Activated naive CD4-positive, alpha-beta T cell treated with anti-CD3 and anti-CD28 coated beads for 36 hours (primary cell): ENCODE results near the gene ISX. TPM values are rescaled to one million over a fixed set of nuclear protein-coding genes. Genes with fewer than 3 reads are reported as not detected.

Experiments
- CTCF ChIA-PET: fragments of 350-600 bp; sonication (Branson Sonifier 250); formaldehyde crosslinking; loops from one replicate; lab custom pipeline; 2021; ENCODE audit warnings: antibody characterized with exemption; lab: Charles Lee
- DNase-seq: peaks from one replicate; pipeline ENCODE4 v3.0.0-alpha.2; 2020
- H3K27ac Mint-ChIP-seq: one replicate; pipeline ENCODE4 v1.8.0; 2021; ENCODE audit warnings: mild to moderate bottlenecking, mixed read lengths
- H3K27me3 Mint-ChIP-seq: one replicate; pipeline ENCODE4 v1.8.0; 2021; ENCODE audit warnings: low read depth, mixed read lengths
- H3K36me3 Mint-ChIP-seq: one replicate; pipeline ENCODE4 v1.8.0; 2021; ENCODE audit warnings: low read depth, mixed read lengths
- H3K4me1 Mint-ChIP-seq: one replicate; pipeline ENCODE4 v1.8.0; 2021; ENCODE audit warnings: low read depth, mixed read lengths
- H3K4me3 Mint-ChIP-seq: one replicate; pipeline ENCODE4 v1.8.0; 2021; ENCODE audit warnings: mild to moderate bottlenecking, moderate library complexity, mixed read lengths
- H3K9me3 Mint-ChIP-seq: one replicate; pipeline ENCODE4 v1.8.0; 2021; ENCODE audit warnings: mixed read lengths
- intact Hi-C: fragments of 100-400 bp; cut with micrococcal nuclease; formaldehyde crosslinking; loops from one replicate; pipeline ENCODE4 v1.15.1; 2023
- total RNA-seq, 2 experiments: library from RNA; stranded (reverse); gene quantifications; one replicate each; pipeline ENCODE4 v1.2.3, GENCODE V29; 2021

ISX gene
- total RNA-seq, 2 experiments from 2014 or later = not detected

DNA sequence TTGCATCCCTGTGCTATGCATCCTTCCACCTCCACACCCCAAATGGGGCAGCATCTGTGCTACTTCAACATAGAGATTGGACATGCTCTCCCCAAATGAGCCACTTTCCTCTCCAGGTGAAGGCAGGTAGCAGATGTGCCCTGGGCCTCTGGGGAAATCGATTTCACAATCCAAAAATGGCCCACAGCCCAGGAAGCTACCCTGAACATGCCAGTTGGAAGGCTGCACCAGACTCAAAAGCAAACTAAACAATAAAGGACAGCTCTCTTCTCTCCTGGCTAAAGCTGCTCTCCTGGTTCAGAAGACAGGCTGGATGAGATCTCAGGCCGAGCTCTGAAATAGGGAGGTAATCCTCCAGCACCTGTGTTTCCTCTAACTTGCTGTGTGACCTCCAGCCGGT is 19.7 kb downstream of the ISX start:
- Mint-ChIP-seq H3K9me3 (peaks cover 4% of the 10 kb centered on the region), H3K4me1 (no peaks in the 10 kb centered on the region), H3K4me3 (no peak overlapping the region), H3K27ac (no peak overlapping the region), H3K36me3 (no peaks in the 10 kb centered on the region), H3K27me3 (peaks cover 22% of the 10 kb centered on the region)
- intact Hi-C loops = no loop called here
- CTCF ChIA-PET = no interaction called here
- no peak for DNase-seq

DNA sequence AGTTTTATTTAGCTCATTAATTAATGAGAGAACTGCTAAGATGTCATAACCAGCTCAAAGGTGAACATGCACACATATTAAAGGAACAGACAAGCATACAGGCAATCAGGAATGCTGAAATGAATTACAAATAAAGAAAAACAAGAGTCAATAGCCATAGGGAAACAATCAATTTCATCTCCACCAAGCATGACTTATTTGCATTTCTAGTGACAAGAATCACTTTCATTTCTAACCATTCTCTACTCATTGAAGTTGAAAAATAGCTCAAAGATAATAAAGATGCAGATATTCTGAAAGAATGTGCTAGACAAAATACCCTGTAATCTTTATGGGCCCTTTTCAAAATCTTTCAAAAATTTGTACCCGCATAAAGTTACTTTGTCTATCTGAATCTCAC is 23.2 kb downstream of the ISX start:
- DNase-seq = no peak
- H3K4me1 Mint-ChIP-seq = no peaks in the 10 kb centered on the region
- no peak overlapping the region for H3K4me3 Mint-ChIP-seq
- no peak overlapping the region for H3K27ac Mint-ChIP-seq
- intact Hi-C loops = no loop called here
- H3K36me3 Mint-ChIP-seq = no peaks in the 10 kb centered on the region
- no peaks in the 10 kb centered on the region for H3K9me3 Mint-ChIP-seq
- peaks cover 21% of the 10 kb centered on the region for H3K27me3 Mint-ChIP-seq
- CTCF ChIA-PET = interaction anchor here (0.7 to 1.3 kb wide), 2 partner anchors 11 to 61 kb away, joined by 3 read pairs; no protein-coding TSS in a partner anchor

DNA sequence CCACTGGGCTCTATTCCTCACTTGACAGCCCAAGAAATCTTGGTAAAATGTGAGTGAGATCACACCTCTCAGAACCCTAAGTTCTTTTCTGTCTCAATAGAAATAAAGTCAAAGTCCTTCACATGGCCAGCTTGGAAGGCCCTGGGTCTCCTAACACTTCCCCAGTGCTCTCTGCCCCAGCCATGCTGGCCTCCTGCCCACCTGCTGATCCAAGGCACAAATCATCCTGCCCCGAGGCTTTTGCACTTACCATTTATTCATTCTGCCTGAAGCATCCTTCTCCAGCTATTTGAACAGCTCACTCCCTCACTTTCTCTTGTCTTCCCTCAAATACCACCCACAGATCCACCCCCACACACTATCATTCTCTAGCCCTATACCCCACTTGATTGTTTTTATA is 26.4 kb downstream of the ISX start:
- Mint-ChIP-seq H3K36me3 (no peaks in the 10 kb centered on the region), H3K4me3 (no peak overlapping the region), H3K4me1 (no peaks in the 10 kb centered on the region), H3K27me3 (peaks cover 20% of the 10 kb centered on the region), H3K9me3 (no peaks in the 10 kb centered on the region), H3K27ac (no peak overlapping the region)
- intact Hi-C loops = no loop called here
- no peak for DNase-seq
- CTCF ChIA-PET = no interaction called here

DNA sequence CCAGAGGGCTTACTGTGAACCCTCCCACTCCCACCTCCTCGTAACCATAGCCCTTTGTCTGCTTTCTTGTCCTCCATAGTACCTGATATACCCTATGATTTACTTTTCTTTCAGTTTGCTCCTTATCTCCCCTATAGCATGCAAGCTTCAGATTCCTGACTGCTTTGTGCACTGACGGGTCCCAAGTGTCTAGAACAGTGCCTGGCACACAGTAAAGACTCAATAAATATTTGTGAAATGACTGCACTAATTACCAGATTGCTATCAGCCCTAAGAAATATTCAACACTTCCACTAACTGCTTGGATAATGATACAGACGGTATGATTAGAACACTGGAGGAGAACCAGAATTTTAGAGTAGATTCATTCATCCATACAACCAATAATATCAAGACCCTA is 33.0 kb downstream of the ISX start:
- H3K4me3 Mint-ChIP-seq = no peak overlapping the region
- CTCF ChIA-PET = no interaction called here
- DNase-seq = no peak
- no peaks in the 10 kb centered on the region for H3K36me3 Mint-ChIP-seq
- no peak overlapping the region for H3K27ac Mint-ChIP-seq
- intact Hi-C loops = no loop called here
- no peaks in the 10 kb centered on the region for H3K9me3 Mint-ChIP-seq
- H3K4me1 Mint-ChIP-seq = no peaks in the 10 kb centered on the region
- peaks cover 15% of the 10 kb centered on the region for H3K27me3 Mint-ChIP-seq

DNA sequence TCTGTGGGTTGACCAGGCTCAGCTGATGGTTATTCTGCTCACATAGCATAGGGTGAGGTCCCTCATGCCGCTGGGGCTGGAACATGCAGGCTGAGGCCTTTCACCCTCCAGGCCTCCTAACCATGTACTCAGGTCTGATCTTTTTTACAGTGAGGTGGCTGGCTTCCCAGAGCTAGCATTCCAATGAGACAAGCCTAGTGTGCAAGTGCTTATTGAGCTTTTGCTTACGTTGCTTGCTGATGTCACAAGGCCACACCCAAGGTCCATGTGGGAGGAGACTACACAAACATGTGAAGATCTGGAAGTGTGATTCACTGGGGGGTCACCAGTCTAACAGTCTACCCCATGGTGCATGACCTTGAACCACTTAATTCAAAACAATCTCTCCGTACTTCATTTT is 33.9 kb downstream of the ISX start:
- H3K36me3 Mint-ChIP-seq = no peaks in the 10 kb centered on the region
- no peaks in the 10 kb centered on the region for H3K4me1 Mint-ChIP-seq
- H3K4me3 Mint-ChIP-seq = no peak overlapping the region
- intact Hi-C loops = no loop called here
- no peak for DNase-seq
- H3K27ac Mint-ChIP-seq = no peak overlapping the region
- CTCF ChIA-PET = interaction anchor here (0.5 kb wide), 1 partner anchor 11 kb away, joined by 3 read pairs; no protein-coding TSS in a partner anchor
- no peaks in the 10 kb centered on the region for H3K9me3 Mint-ChIP-seq
- H3K27me3 Mint-ChIP-seq = peaks cover 13% of the 10 kb centered on the region

DNA sequence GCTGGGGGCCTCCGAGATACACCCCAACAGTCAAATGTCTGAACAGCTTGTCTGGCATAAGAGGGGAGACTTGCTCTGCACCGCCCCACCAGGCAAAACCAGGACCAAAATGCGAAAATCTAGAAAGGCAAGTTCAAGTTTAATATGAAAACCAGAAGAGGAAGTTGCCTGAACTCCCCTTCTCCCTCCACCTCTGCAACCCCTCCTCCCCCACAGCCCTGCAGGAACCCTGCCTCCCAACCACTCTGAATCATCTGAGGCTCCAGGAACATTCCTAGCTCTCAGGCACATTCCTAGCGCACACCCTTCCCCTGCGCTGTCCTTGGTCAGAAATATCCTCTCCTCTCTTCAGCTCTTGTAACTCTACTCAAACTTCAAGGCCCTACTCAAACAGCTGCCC is 36.7 kb downstream of the ISX start:
- Mint-ChIP-seq H3K27me3 (peaks cover 7% of the 10 kb centered on the region), H3K4me1 (no peaks in the 10 kb centered on the region), H3K27ac (no peak overlapping the region), H3K9me3 (no peaks in the 10 kb centered on the region), H3K36me3 (no peaks in the 10 kb centered on the region), H3K4me3 (no peak overlapping the region)
- no peak for DNase-seq
- intact Hi-C loops = no loop called here
- CTCF ChIA-PET = no interaction called here

DNA sequence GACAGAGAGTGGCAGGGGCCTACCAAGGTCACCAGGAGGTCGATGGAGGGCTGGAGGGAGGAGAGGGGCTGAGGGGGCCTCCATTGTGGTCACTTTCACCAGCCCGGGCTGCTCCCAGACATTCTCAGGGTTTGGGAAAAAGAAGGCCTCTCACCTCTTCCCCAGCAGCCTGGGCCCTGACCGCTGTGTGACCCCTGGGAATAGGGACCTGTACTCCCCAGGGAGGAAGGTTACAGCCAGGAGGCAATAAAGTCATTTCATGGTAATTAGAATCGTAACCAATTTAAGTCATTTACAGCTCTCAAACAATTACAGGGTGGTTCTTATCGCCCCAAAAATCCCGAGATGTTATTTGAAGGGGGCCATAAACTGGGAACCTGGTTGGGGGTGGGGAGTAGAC is 37.8 kb downstream of the ISX start:
- intact Hi-C loops = no loop called here
- Mint-ChIP-seq H3K4me1 (no peaks in the 10 kb centered on the region), H3K27ac (no peak overlapping the region), H3K4me3 (no peak overlapping the region), H3K9me3 (no peaks in the 10 kb centered on the region), H3K27me3 (peaks cover 15% of the 10 kb centered on the region), H3K36me3 (no peaks in the 10 kb centered on the region)
- no peak for DNase-seq
- CTCF ChIA-PET = no interaction called here

DNA sequence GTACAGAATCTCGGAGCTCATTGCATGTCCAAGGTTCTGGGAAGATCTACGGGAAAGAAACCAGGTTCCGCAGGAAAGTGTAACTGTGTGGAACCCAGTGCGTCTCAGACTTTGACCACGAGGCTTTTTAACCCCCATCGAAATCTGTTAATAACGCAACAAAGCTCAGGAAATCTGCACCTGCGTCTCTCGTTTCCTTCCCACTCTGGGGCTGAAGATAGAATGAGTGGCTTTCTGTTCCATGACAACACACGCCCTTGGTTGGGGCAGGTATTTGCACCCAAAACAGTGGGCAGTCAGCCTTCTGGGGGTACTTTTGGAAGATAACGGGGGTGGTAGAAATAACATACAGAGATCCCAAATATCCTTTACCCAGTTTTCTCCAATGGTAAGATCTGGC is 38.5 kb downstream of the ISX start:
- no peak overlapping the region for H3K4me3 Mint-ChIP-seq
- no peaks in the 10 kb centered on the region for H3K36me3 Mint-ChIP-seq
- CTCF ChIA-PET = interaction anchor here (0.7 kb wide), 1 partner anchor 1802 kb away, joined by 4 read pairs; no protein-coding TSS in a partner anchor
- DNase-seq = no peak
- no peak overlapping the region for H3K27ac Mint-ChIP-seq
- H3K9me3 Mint-ChIP-seq = no peaks in the 10 kb centered on the region
- peaks cover 21% of the 10 kb centered on the region for H3K27me3 Mint-ChIP-seq
- intact Hi-C loops = no loop called here
- H3K4me1 Mint-ChIP-seq = no peaks in the 10 kb centered on the region

DNA sequence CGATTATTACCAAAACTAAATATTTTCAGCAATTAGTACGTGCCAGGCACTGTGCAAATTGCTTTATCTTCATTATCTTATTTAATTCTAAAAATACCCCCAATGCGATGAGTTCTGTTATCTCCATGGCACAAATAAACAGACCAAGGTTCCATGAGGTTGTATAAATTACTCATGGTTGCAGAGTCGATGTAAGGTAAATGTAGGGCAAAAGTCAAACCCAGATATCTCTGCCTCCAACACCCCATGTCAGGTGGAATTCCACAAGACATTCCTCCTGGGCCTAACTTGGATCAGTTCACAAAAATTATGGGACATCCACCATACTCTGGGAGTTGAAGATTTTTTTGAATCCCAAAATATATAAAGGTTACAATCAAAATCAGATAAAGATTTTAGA is 43.7 kb downstream of the ISX start:
- H3K4me3 Mint-ChIP-seq = no peak overlapping the region

DNA sequence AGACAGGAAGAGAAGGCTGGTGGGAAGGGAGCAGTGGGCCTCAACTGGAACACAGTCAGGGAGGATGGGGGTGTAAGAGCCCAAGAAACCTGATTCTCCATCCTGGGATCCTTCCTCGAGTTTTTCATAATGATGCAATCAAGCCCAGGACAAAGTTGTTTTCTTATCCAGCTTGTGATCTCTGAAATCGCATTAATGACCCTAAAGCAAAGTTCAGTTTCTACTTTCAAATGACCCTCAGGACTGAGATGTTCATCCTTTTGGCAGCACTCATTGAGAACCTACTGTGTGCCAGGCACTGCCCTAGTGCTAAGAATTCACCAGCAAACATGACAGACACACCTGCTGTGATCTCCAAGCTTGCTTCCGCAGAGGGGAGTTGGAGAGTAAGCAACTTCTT is 45.3 kb downstream of the ISX start:
- Mint-ChIP-seq H3K4me1 (no peaks in the 10 kb centered on the region), H3K27ac (no peak overlapping the region), H3K9me3 (no peaks in the 10 kb centered on the region), H3K4me3 (no peak overlapping the region), H3K36me3 (no peaks in the 10 kb centered on the region), H3K27me3 (peaks cover 20% of the 10 kb centered on the region)
- DNase-seq = no peak
- intact Hi-C loops = no loop called here
- CTCF ChIA-PET = no interaction called here

More for the DNA sequence above, 43.7 kb downstream of the ISX start:
- Mint-ChIP-seq H3K27ac (no peak overlapping the region), H3K4me1 (no peaks in the 10 kb centered on the region), H3K36me3 (no peaks in the 10 kb centered on the region), H3K9me3 (no peaks in the 10 kb centered on the region), H3K27me3 (peaks cover 23% of the 10 kb centered on the region)
- intact Hi-C loops = no loop called here
- DNase-seq = no peak
- CTCF ChIA-PET = no interaction called here

DNA sequence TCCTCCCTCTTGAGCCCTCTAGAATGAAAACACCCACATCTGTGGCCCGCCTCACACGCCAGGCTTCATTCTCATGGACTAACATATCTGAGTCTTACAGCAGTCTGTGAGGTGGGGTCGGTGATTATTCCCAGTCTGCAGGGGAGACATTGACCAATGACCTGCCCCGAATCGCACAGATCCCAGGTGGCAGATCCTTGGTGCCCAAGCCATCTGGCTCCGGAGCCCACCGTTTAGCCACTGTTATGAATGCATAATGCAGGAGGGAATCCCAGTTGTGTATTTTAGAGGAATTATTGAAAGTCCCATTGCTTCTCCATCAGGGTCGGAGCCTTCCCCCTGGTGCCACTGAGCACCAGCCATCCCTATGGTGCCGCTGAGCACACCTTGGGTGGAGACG is 47.4 kb downstream of the ISX start:
- CTCF ChIA-PET = no interaction called here
- Mint-ChIP-seq H3K27me3 (peaks cover 10% of the 10 kb centered on the region), H3K9me3 (no peaks in the 10 kb centered on the region), H3K27ac (no peak overlapping the region), H3K4me1 (no peaks in the 10 kb centered on the region), H3K36me3 (no peaks in the 10 kb centered on the region), H3K4me3 (no peak overlapping the region)
- no peak for DNase-seq
- intact Hi-C loops = no loop called here

DNA sequence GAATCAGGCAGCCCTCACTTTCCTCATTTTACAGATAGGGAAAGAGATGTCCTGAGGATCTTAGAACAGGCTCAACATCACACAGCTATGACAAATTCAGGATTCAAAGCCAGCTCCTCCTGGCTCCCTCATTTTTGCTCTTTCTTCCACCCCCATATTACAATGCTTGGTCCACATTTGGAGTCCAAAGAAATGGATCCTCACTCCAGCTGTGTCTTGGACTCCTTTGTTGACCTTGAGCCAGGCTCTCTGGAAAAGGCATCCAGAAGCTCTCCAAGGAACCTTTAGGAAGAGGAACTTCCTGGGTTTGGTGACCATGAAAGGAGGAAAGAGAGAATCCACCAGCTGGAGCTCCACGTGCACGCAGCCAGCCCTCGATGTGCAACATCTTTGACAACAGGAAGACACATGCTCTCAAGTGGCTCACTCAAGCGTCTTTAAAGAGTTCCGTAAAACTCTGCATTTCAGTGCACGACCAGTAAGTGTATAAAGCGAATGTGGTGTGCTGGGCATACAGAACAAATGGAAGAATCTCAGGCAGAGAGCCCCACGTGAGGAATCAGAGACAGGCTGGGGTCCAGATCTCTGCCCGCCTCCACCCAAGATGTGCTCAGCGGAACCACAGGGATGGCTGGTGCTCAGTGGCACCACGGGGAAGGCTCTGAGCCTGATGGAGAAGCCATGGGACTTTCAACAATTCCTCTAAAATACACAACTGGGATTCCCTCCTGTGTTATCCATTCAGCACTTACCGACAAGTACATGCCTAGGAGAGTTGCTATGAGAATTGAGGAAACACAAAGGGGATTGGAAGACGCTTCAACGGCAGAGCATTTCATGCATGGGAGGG is 48.4 kb downstream of the ISX start:
- Mint-ChIP-seq H3K27me3 (peaks cover 3% of the 10 kb centered on the region), H3K4me1 (no peaks in the 10 kb centered on the region), H3K36me3 (no peaks in the 10 kb centered on the region), H3K9me3 (no peaks in the 10 kb centered on the region), H3K27ac (no peak overlapping the region), H3K4me3 (no peak overlapping the region)
- no peak for DNase-seq
- CTCF ChIA-PET = no interaction called here
- intact Hi-C loops = no loop called here

DNA sequence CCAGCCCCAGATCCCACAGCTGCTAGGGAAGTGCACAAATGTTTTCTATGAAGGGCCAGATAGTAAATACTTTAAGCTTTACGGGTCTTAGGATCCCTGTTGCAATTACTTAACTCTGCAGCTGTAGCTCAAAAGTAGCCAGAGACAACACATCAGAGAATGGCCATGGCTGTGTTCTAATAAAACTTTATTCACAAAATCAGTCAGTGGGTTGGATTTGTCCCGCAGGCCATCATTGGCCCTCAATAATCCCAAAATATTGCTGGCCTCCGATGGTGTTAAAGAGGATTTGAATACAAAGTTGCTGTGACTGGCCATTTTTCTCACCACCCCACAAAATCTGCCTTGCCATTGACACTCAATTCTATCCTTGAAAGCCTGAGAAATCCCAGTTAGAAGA is 49.6 kb downstream of the ISX start:
- Mint-ChIP-seq H3K9me3 (no peaks in the 10 kb centered on the region), H3K27ac (no peak overlapping the region)
- intact Hi-C loops = no loop called here

More for the DNA sequence above, 49.6 kb downstream of the ISX start:
- H3K4me3 Mint-ChIP-seq = no peak overlapping the region
- H3K36me3 Mint-ChIP-seq = no peaks in the 10 kb centered on the region
- H3K27me3 Mint-ChIP-seq = no peaks in the 10 kb centered on the region
- DNase-seq = no peak
- no peaks in the 10 kb centered on the region for H3K4me1 Mint-ChIP-seq
- CTCF ChIA-PET = no interaction called here
